OCI-LY7 (cell line): ENCODE results near the gene HOTAIR. TPM values are rescaled to one million over a fixed set of nuclear protein-coding genes. Genes with fewer than 3 reads are reported as not detected.

ENCODE experiments used
- BruUV-seq: library from RNA; stranded (reverse); fragments of 400-500 nt; replicated peaks from 2 replicates; lab custom pipeline; 2021; lab: Mats Ljungman, UMichigan
- CTCF ChIA-PET: fragments of 300-600 bp; sonication (Branson Sonifier 250); formaldehyde crosslinking; loops from one replicate; lab custom pipeline; 2022; ENCODE audit warnings: antibody characterized with exemption; ENCODE audit not compliant: unreplicated experiment; lab: Charles Lee
- POLR2A ChIA-PET: fragments of 300-600 bp; sonication (Branson Sonifier 250); formaldehyde crosslinking; loops from one replicate; lab custom pipeline; 2022; ENCODE audit warnings: antibody characterized with exemption; lab: Charles Lee
- DNase-seq: peaks from one replicate; pipeline ENCODE4 v3.0.0-alpha.2; 2015; ENCODE audit warnings: low spot score
- H2AFZ ChIP-seq: fragments of 200-600 bp; sonication (generic), shearing (Covaris generic); 2 replicates; pipeline ENCODE4 v1.6.1; 2014; ENCODE audit warnings: mild to moderate bottlenecking, antibody characterized with exemption, low read length, moderate library complexity
- H3K27ac ChIP-seq: fragments of 200-600 bp; sonication (generic); 2 replicates; pipeline ENCODE4 v1.5.1; 2014; ENCODE audit warnings: mixed run types, low read depth, mild to moderate bottlenecking, moderate library complexity, low read length, inconsistent platforms; ENCODE audit not compliant: poor library complexity, severe bottlenecking
- H3K36me3 ChIP-seq: fragments of 200-600 bp; sonication (generic); 2 replicates; pipeline ENCODE4 v1.6.1; 2014; ENCODE audit warnings: mild to moderate bottlenecking, antibody characterized with exemption, low read length, moderate library complexity, mixed read lengths; ENCODE audit not compliant: insufficient read depth
- H3K4me1 ChIP-seq: fragments of 200-600 bp; sonication (generic); 2 replicates; pipeline ENCODE4 v1.5.1; 2014; ENCODE audit warnings: mild to moderate bottlenecking, low read length; ENCODE audit not compliant: insufficient read depth, poor library complexity, severe bottlenecking
- H3K4me2 ChIP-seq: fragments of 200-600 bp; sonication (generic); 2 replicates; pipeline ENCODE4 v1.6.1; 2014; ENCODE audit warnings: mild to moderate bottlenecking, low read length
- H3K4me3 ChIP-seq: fragments of 200-600 bp; sonication (generic); 2 replicates; pipeline ENCODE4 v1.5.1; 2014; ENCODE audit warnings: mild to moderate bottlenecking, low read depth, low read length; ENCODE audit not compliant: poor library complexity, severe bottlenecking
- H3K79me2 ChIP-seq: fragments of 200-600 bp; sonication (generic); 2 replicates; pipeline ENCODE4 v1.6.1; 2016; ENCODE audit warnings: low read depth, mild to moderate bottlenecking, low read length, moderate library complexity, mixed read lengths; ENCODE audit not compliant: insufficient read depth
- H3K9me2 ChIP-seq: fragments of 200-600 bp; sonication (generic); 2 replicates; pipeline ENCODE4 v1.6.1; 2016; ENCODE audit warnings: mild to moderate bottlenecking, low read length, mixed read lengths; ENCODE audit not compliant: insufficient read depth
- H3K9me3 ChIP-seq: fragments of 200-600 bp; sonication (generic); 2 replicates; pipeline ENCODE4 v1.6.1; 2014; ENCODE audit warnings: mild to moderate bottlenecking, mixed run types, low read length, mixed read lengths
- H4K20me1 ChIP-seq: fragments of 200-600 bp; sonication (generic); 2 replicates; pipeline ENCODE4 v1.6.1; 2014; ENCODE audit warnings: mild to moderate bottlenecking, antibody characterized with exemption, low read length, moderate library complexity, mixed read lengths; ENCODE audit not compliant: insufficient read depth
- CTCF ChIP-seq: fragments of 200-600 bp; sonication (generic); conservative IDR thresholded peaks from 2 replicates; pipeline ENCODE4 v1.5.1; 2014; ENCODE audit warnings: mild to moderate bottlenecking, antibody characterized with exemption, low read length, moderate library complexity, mixed read lengths
- EZH2phosphoT487 ChIP-seq: fragments of 200-600 bp; sonication (generic); IDR thresholded peaks from 2 replicates; pipeline ENCODE4 v1.6.1; 2018; ENCODE audit warnings: low read depth, borderline replicate concordance, mild to moderate bottlenecking, mixed run types, antibody characterized with exemption, low read length, moderate library complexity, mixed read lengths
- intact Hi-C: fragments of 100-400 bp; cut with micrococcal nuclease; formaldehyde crosslinking; loops from one replicate; pipeline ENCODE4 v1.10.0; 2022; ENCODE audit not compliant: unreplicated experiment
- total RNA-seq, 2 experiments: library from RNA; depleted of rRNA in 1 of 2; stranded (reverse); fragments of >200 nt in 1 of 2; shearing (Covaris generic) in 1 of 2; gene quantifications; 2 replicates each; pipeline ENCODE4 v1.2.3, GENCODE V29; 2014 to 2022

Gene HOTAIR
- total RNA-seq, 2 experiments from 2014 or later, result 0.88 to 5.3 TPM

GRCh38 chr12:54017878-54018467 is 43.2 kb upstream of the HOTAIR start:
- H3K27ac ChIP-seq, result peak overlapping the region; percentile 83
- CTCF ChIA-PET, result interaction anchor here (0.6 to 2.0 kb wide), 12 partner anchors 9 to 342 kb away, joined by 3 to 14 read pairs (median 3); partner anchors contain the start of genes ATP5MC2 and SMUG1
- intact Hi-C loops, result loop anchor here (1.0 to 10.0 kb wide), 2 partner anchors 35 to 337 kb away; partner anchors contain the start of gene HOXC4

GRCh38 chr12:54017027-54017788 is 42.5 kb upstream of the HOTAIR start:
- H3K9me3 ChIP-seq, result no peaks in the 10 kb centered on the region
- H3K79me2 ChIP-seq, result no peaks in the 10 kb centered on the region
- TF ChIP-seq CTCF (peak; percentile 43; the same call in 1 of the 2 replicates), EZH2phosphoT487 (no peak)
- peak overlapping the region; percentile 85 for H2AFZ ChIP-seq
- DNase-seq, result peak; percentile 77
- peak overlapping the region; percentile 83 for H3K27ac ChIP-seq
- BruUV-seq, result TSS peak; percentile 95
- H3K4me3 ChIP-seq, result peak overlapping the region; percentile 77
- CTCF ChIA-PET, result interaction anchor here (0.6 to 2.0 kb wide), 12 partner anchors 10 to 341 kb away, joined by 3 to 14 read pairs (median 3); partner anchors contain the start of genes ATP5MC2 and SMUG1
- H3K9me2 ChIP-seq, result no peaks in the 10 kb centered on the region
- no peaks in the 10 kb centered on the region for H4K20me1 ChIP-seq
- POLR2A ChIA-PET, result interaction anchor here (0.7 to 1.5 kb wide), 25 partner anchors 8 to 1656 kb away, joined by 3 to 24 read pairs (median 4); partner anchors contain the start of genes HOXC10, HOXC4, HOXC6 and HOXC8
- H3K4me2 ChIP-seq, result peak overlapping the region; percentile 82
- peaks cover 42% of the 10 kb centered on the region for H3K4me1 ChIP-seq
- intact Hi-C loops, result loop anchor here (10.0 kb wide), 1 partner anchor 338 kb away; no protein-coding TSS in a partner anchor
- H3K36me3 ChIP-seq, result no peaks in the 10 kb centered on the region

More at GRCh38 chr12:54017878-54018467, 43.2 kb upstream of the HOTAIR start:
- POLR2A ChIA-PET, result interaction anchor here (0.5 to 1.5 kb wide), 22 partner anchors 9 to 1657 kb away, joined by 3 to 24 read pairs (median 4); partner anchors contain the start of genes HOXC4, HOXC6, HOXC8 and SMUG1
- peak overlapping the region; percentile 82 for H3K4me2 ChIP-seq
- TF ChIP-seq EZH2phosphoT487, result no peak
- TF ChIP-seq CTCF, result no peak
- BruUV-seq, result no TSS peak
- H3K9me2 ChIP-seq, result no peaks in the 10 kb centered on the region
- no peaks in the 10 kb centered on the region for H3K79me2 ChIP-seq
- H3K4me1 ChIP-seq, result peaks cover 49% of the 10 kb centered on the region
- H2AFZ ChIP-seq, result peak overlapping the region; percentile 85
- H4K20me1 ChIP-seq, result no peaks in the 10 kb centered on the region
- H3K4me3 ChIP-seq, result peak overlapping the region; percentile 77
- H3K9me3 ChIP-seq, result no peaks in the 10 kb centered on the region
- no peaks in the 10 kb centered on the region for H3K36me3 ChIP-seq
- peak; percentile 98 for DNase-seq
